Activated CD8-positive, alpha-beta T cell treated with anti-CD3 and anti-CD28 coated beads for 36 hours (primary cell): ENCODE measurements around the gene KXD1. TPM values are rescaled to one million over a fixed set of nuclear protein-coding genes. Genes with fewer than 3 reads are reported as not detected.
"Not testable (repeated sequence)": the region's sequence is repeated elsewhere in the genome, so short reads cannot be mapped to it uniquely, and the experiment has no call there.

Experiments
- ATAC-seq: fragments of 200-7000 bp; cut with Tn5 transposase; one replicate; pipeline ENCODE4 v1.10.0; 2021; ENCODE audit warnings: mild to moderate bottlenecking, moderate library complexity
- CTCF ChIA-PET: fragments of 350-600 bp; sonication (Branson Sonifier 250); formaldehyde crosslinking; loops from one replicate; lab custom pipeline; 2021; ENCODE audit warnings: antibody characterized with exemption; lab: Charles Lee
- POLR2A ChIA-PET: fragments of 350-600 bp; sonication (Branson Sonifier 250); formaldehyde crosslinking; loops from one replicate; lab custom pipeline; 2021; ENCODE audit warnings: antibody characterized with exemption; lab: Charles Lee
- DNase-seq: peaks from one replicate; pipeline ENCODE4 v3.0.0-alpha.2; 2020
- H3K27ac Mint-ChIP-seq: one replicate; pipeline ENCODE4 v1.8.0; 2021; ENCODE audit warnings: mild to moderate bottlenecking, mixed read lengths
- H3K27me3 Mint-ChIP-seq: one replicate; pipeline ENCODE4 v1.8.0; 2021; ENCODE audit warnings: mixed read lengths
- H3K36me3 Mint-ChIP-seq: one replicate; pipeline ENCODE4 v1.8.0; 2021; ENCODE audit warnings: low read depth, mixed read lengths
- H3K4me1 Mint-ChIP-seq: one replicate; pipeline ENCODE4 v1.8.0; 2021; ENCODE audit warnings: low read depth, mixed read lengths
- H3K4me3 Mint-ChIP-seq: one replicate; pipeline ENCODE4 v1.8.0; 2021; ENCODE audit warnings: mild to moderate bottlenecking, moderate library complexity, mixed read lengths
- H3K9me3 Mint-ChIP-seq: one replicate; pipeline ENCODE4 v1.8.0; 2021; ENCODE audit warnings: mixed read lengths
- intact Hi-C: fragments of 100-400 bp; cut with micrococcal nuclease; formaldehyde crosslinking; loops from one replicate; pipeline ENCODE4 v1.10.0; 2022
- total RNA-seq, 2 experiments: library from RNA; stranded (reverse); gene quantifications; one replicate each; pipeline ENCODE4 v1.2.3, GENCODE V29; 2021
- TF ChIP-seq, protein P1 (sequence below): fragments of 200-600 bp; IDR thresholded peaks from one replicate; pipeline ENCODE4 v1.8.0; 2022; ENCODE audit warnings: antibody characterized with exemption, mild to moderate bottlenecking

The KXD1 gene
- total RNA-seq, 2 experiments from 2014 or later = 137 to 142 TPM

GRCh38 chr19:18597809-18598660 is 40.4 kb downstream of the KXD1 start:
- Mint-ChIP-seq H3K4me3 (no peak overlapping the region), H3K27me3 (peaks cover 17% of the 10 kb centered on the region), H3K36me3 (no peaks in the 10 kb centered on the region), H3K4me1 (peaks cover 19% of the 10 kb centered on the region), H3K27ac (no peak overlapping the region), H3K9me3 (no peaks in the 10 kb centered on the region)
- DNase-seq = no peak
- TF ChIP-seq, protein P1, sequence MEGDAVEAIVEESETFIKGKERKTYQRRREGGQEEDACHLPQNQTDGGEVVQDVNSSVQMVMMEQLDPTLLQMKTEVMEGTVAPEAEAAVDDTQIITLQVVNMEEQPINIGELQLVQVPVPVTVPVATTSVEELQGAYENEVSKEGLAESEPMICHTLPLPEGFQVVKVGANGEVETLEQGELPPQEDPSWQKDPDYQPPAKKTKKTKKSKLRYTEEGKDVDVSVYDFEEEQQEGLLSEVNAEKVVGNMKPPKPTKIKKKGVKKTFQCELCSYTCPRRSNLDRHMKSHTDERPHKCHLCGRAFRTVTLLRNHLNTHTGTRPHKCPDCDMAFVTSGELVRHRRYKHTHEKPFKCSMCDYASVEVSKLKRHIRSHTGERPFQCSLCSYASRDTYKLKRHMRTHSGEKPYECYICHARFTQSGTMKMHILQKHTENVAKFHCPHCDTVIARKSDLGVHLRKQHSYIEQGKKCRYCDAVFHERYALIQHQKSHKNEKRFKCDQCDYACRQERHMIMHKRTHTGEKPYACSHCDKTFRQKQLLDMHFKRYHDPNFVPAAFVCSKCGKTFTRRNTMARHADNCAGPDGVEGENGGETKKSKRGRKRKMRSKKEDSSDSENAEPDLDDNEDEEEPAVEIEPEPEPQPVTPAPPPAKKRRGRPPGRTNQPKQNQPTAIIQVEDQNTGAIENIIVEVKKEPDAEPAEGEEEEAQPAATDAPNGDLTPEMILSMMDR = no peak
- intact Hi-C loops = loop anchor here (10.0 kb wide), 1 partner anchor 247 kb away; no protein-coding TSS in a partner anchor
- ChIA-PET CTCF (interaction anchor here (1.4 kb wide), 1 partner anchor 249 kb away, joined by 5 read pairs; no protein-coding TSS in a partner anchor), POLR2A (no interaction called here)
- ATAC-seq = no peak

DNA sequence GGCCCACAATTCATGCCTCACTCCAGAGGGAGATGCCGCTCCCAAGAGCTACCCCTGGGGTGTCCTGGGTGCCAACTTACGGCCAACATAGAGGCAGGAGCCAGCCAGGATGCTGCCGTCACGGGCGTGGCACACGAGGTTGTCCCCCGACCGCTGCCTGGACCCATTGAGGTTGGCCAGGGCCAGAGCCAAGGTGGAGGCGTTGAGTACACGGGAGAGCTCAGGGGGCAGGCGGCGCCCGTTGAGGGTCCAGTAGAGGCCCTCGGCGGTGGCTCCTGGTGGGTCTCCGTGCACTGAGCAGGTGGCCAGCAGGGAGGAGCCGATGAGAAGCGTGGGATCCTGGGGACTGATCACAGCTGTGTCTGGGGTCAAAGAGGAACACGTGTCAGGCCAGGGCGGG is 41.8 kb downstream of the KXD1 start:
- POLR2A ChIA-PET = no interaction called here
- Mint-ChIP-seq H3K9me3 (no peaks in the 10 kb centered on the region), H3K4me1 (peaks cover 16% of the 10 kb centered on the region), H3K27ac (no peak overlapping the region), H3K36me3 (no peaks in the 10 kb centered on the region), H3K27me3 (peaks cover 25% of the 10 kb centered on the region), H3K4me3 (no peak overlapping the region)
- CTCF ChIA-PET = no interaction called here
- DNase-seq = no peak
- intact Hi-C loops = loop anchor here (10.0 kb wide), 1 partner anchor 245 kb away; no protein-coding TSS in a partner anchor
- TF ChIP-seq, protein P1 = no peak
- ATAC-seq = no peak

- H3K9me3 Mint-ChIP-seq, H3K27ac Mint-ChIP-seq, H3K36me3 Mint-ChIP-seq, DNase-seq, ATAC-seq, intact Hi-C loops, H3K4me1 Mint-ChIP-seq, CTCF ChIA-PET, H3K4me3 Mint-ChIP-seq: not testable (repeated sequence)
- H3K27me3 Mint-ChIP-seq = peaks cover 36% of the 10 kb centered on the region
- POLR2A ChIA-PET = interaction anchor here (0.6 kb wide), 1 partner anchor 80 kb away, joined by 3 read pairs; no protein-coding TSS in a partner anchor
These were observed 43.2 kb downstream of the KXD1 start for GRCh38 chr19:18600692-18601397.

GRCh38 chr19:18601875-18602274 is 44.2 kb downstream of the KXD1 start:
- ChIA-PET POLR2A (no interaction called here), CTCF (no interaction called here)
- H3K4me3 Mint-ChIP-seq = no peak overlapping the region
- peaks cover 4% of the 10 kb centered on the region for H3K4me1 Mint-ChIP-seq
- no peaks in the 10 kb centered on the region for H3K36me3 Mint-ChIP-seq
- ATAC-seq (no peak), DNase-seq (no peak)
- H3K27ac Mint-ChIP-seq = no peak overlapping the region
- H3K9me3 Mint-ChIP-seq = no peaks in the 10 kb centered on the region
- TF ChIP-seq, protein P1 = no peak
- H3K27me3 Mint-ChIP-seq = peaks cover 34% of the 10 kb centered on the region
- intact Hi-C loops = no loop called here

- CTCF ChIA-PET = interaction anchor here (1.3 kb wide), 1 partner anchor 83 kb away, joined by 4 read pairs; no protein-coding TSS in a partner anchor
- no peaks in the 10 kb centered on the region for H3K36me3 Mint-ChIP-seq
- H3K4me1 Mint-ChIP-seq = peaks cover 4% of the 10 kb centered on the region
- H3K27ac Mint-ChIP-seq = no peak overlapping the region
- peaks cover 47% of the 10 kb centered on the region for H3K27me3 Mint-ChIP-seq
- TF ChIP-seq, protein P1 = peak; percentile 23
- ATAC-seq (peak; percentile 79), DNase-seq (peak; percentile 40)
- no peak overlapping the region for H3K4me3 Mint-ChIP-seq
- H3K9me3 Mint-ChIP-seq = no peaks in the 10 kb centered on the region
- intact Hi-C loops = no loop called here
- POLR2A ChIA-PET = interaction anchor here (1.0 kb wide), 1 partner anchor 18 kb away, joined by 3 read pairs; no protein-coding TSS in a partner anchor
These were observed 45.7 kb downstream of the KXD1 start for GRCh38 chr19:18603255-18603957.
